GM12874 (cell line): Measurements from ENCODE around the gene FAM180A.

Experiments used
- TF ChIP-seq, protein P1 (sequence below): IDR thresholded peaks from 2 replicates; pipeline ENCODE4 v1.5.1; 2011; ENCODE audit warnings: low read depth, mild to moderate bottlenecking, control low read depth, low read length, moderate library complexity; ENCODE audit not compliant: insufficient read depth

Gene FAM180A

GRCh38 chr7:135758531-135758932 is 9.9 kb upstream of the FAM180A start:
- TF ChIP-seq, protein P1, sequence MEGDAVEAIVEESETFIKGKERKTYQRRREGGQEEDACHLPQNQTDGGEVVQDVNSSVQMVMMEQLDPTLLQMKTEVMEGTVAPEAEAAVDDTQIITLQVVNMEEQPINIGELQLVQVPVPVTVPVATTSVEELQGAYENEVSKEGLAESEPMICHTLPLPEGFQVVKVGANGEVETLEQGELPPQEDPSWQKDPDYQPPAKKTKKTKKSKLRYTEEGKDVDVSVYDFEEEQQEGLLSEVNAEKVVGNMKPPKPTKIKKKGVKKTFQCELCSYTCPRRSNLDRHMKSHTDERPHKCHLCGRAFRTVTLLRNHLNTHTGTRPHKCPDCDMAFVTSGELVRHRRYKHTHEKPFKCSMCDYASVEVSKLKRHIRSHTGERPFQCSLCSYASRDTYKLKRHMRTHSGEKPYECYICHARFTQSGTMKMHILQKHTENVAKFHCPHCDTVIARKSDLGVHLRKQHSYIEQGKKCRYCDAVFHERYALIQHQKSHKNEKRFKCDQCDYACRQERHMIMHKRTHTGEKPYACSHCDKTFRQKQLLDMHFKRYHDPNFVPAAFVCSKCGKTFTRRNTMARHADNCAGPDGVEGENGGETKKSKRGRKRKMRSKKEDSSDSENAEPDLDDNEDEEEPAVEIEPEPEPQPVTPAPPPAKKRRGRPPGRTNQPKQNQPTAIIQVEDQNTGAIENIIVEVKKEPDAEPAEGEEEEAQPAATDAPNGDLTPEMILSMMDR, result no peak

- TF ChIP-seq, protein P1, result no peak
Measured at GRCh38 chr7:135757719-135758411, 9.3 kb upstream of the FAM180A start.

- TF ChIP-seq, protein P1, result no peak
Measured at GRCh38 chr7:135756191-135756590, 7.6 kb upstream of the FAM180A start.

GRCh38 chr7:135755351-135755753 is 6.7 kb upstream of the FAM180A start:
- TF ChIP-seq, protein P1, result no peak

- TF ChIP-seq, protein P1, result no peak
Measured at GRCh38 chr7:135753616-135754413, 5.2 kb upstream of the FAM180A start.

DNA sequence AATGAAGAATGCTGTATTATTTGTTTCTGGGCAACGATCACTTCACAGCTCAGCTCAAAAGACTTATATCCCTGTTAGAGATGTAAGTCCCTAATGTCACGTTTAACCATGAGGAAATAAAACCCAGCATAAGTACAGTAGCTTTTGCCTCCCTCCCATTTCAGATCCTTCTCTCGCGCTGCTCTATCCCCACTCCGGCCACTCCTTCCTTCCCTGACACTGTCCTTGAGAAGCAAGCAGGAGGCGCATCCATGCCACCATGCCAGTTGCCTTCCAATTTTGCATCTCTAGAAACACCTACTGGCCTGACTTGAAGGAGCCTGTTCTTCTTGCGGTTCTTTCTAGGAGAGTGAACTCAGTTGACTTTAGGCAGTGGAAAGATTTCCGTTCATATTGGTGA is 1.2 kb downstream of the FAM180A start:
- TF ChIP-seq, protein P1, result no peak

DNA sequence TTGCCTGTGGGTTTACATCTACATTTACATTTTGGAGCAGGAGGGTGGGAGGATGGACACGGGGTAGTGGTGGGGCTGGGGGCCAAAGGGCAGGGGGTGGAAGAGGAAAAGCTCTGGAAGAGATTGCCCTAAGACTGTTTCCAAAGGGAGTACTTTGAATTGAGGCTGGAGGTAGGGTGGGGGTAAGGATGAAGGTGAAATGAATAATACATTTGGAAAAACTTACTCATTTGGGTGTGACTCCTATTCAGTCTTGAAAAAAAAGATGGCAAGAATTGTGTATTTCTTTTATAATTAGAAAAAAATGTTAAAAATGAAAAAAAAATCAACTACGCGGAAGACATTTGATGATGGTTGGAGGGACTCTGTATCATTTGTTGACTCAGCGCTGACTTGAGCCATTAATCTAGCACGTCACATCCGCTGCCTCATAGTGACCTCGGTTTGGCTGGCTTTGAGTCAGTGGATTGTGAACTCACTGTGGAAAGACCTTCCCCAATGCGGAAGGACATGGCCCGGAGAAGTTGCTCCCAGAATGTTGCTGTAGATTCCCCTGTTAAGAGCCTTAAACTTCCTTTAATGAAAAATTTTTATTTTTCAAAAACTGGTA is 2.8 kb downstream of the FAM180A start:
- TF ChIP-seq, protein P1, result no peak
